SK-N-DZ (cell line): ENCODE measurements around the gene NME9. TPM values are rescaled to one million over a fixed set of nuclear protein-coding genes. Genes with fewer than 3 reads are reported as not detected.
"Not testable (repeated sequence)": the region's sequence is repeated elsewhere in the genome, so short reads cannot be mapped to it uniquely, and the experiment has no call there.

ENCODE experiments used
- DNase-seq: peaks from one replicate; pipeline ENCODE4 v3.0.0-alpha.2; 2015; ENCODE audit warnings: low spot score
- polyA plus RNA-seq, 2 experiments: library from polyadenylated mRNA; depleted of rRNA; stranded (reverse); fragments of >200 nt; gene quantifications; 2 replicates each; pipeline ENCODE4 v1.2.3, GENCODE V29; 2014

The NME9 gene
- polyA plus RNA-seq (2014; cell fraction: cytosol; rRNA removed): 0.96 TPM in 1 of 2 replicates, not detected in the other
- 1.5 and 1.7 TPM in 2 replicates for polyA plus RNA-seq (2014; cell fraction: nucleus; rRNA removed)

DNA sequence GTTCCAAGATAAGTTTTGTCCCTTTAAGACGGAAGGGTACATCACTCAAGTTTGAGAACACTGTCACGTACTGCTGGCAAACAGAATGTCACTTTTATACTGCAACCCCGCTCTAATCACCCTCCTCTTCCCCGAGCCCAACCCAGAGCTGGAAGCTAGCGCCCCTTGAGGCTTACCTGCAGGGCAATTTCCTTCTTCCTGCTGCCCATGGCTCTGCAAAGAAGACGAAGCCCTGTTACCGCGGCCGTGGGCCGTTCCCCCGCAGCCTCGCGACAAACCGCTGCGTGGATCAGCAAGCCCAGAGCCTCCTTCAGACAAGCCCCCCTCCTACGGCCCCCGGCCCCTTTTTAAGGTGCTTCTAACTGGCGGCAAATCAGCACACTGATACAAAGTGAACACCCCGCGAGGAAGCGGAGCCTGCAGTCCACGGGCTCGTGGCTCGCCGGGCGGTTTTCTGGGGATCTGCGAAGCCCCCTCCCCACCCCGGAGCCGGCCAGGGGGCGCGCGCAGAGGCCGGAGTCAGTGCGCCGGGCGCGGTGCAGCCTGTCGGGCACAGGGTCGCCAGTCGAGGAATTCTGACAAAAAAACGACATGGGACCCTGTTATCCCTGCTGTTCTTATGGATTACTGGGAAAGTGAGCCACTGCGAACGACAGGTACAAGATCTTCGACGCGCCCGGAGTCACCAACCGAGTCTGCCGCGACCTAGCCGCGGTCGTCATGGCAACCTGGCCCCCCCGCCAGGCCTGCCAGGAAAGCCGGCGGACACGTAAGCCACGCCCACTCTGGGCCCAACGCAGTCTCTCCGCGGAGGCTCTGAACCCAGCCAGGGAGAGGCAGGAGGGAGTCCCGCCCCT, at the start of gene NME9:
Gene NME9 (minus strand): TSS at position 725 of the 857 bp plus-strand sequence. CDS start 516 bp downstream, at position 209.
- peak; percentile 98 for DNase-seq

DNA sequence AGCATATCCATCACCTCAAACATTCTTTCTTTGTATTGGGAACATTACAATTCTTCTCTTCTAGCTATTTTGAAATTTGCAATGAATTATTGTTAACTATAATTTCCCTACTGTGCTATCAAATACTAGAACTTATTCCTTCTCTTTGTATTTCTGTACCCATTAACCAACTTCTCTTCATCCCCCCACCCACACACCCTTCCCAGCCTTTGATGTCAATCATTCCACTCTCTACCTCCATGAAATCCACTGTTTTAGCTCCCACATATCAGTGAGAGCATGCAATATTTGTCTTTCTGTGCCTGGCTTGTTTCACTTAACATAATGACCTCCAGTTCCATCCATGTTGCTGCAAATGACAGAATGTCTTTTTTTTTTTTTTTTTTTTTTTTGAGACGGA, 49.3 kb upstream of the NME9 start:
- no peak for DNase-seq

DNA sequence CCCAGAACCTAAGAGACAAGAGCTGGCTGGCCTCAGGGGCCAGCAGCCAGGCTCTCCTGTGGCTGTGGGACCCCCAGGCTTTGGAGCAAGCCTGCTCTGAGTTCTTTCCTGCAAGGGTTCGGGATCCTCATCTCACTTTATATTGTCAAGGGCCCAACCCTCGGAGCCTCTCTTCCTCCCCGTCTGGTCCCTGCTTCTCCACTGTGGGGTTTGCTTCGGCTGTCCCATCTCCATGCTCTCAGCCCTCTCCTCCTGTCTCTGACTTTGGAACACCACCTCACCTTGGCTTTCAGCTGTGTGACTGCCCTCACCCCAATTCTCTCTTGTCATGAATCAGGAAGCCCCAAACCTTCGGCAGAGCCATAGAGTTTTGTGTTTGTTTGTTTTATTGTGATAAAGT, 48.7 kb upstream of the NME9 start:
- no peak for DNase-seq

GRCh38 chr3:138377804-138378203, 48.2 kb upstream of the NME9 start:
- DNase-seq: no peak

DNA sequence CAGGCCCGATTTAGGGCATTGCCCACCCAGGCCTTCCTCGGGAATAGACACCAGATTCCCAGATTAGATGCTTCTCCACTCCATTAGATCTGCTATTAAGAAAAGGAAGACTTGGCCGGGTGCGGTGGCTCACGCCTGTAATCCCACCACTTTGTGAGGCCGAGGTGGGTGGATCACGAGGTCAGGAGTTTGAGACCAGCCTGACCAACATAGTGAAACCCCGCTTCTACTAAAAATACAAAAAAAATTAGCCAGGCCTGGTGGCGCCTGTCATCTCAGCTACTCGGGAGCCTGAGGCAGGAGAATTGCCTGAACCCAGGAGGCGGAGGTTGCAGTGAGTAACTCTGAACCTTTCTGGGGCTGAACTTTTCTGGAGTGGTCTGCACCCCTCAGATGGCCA, 47.6 kb upstream of the NME9 start:
- DNase-seq: not testable (repeated sequence)

- no peak for DNase-seq
Measured at GRCh38 chr3:138376663-138377062, 47.0 kb upstream of the NME9 start.

DNA sequence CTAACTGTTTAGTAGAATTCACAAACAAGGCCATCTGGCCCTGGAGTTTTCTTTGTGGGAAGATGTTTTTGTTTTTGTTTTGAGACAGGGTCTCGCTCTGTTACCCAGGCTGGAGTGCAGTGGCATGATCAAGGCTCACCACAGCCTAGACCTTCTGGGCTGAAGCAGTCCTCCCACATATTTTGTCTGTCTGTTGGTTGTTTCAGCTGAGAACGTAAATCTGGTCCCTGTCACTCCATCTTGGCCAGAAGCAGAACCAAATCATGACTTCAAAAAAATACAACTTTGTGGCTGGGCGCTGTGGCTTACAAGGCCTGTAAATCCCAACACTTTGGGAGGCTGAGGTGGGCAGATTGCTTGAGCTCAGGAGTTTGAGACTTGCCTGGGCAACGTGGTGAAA, 45.8 kb upstream of the NME9 start:
- DNase-seq: no peak

DNA sequence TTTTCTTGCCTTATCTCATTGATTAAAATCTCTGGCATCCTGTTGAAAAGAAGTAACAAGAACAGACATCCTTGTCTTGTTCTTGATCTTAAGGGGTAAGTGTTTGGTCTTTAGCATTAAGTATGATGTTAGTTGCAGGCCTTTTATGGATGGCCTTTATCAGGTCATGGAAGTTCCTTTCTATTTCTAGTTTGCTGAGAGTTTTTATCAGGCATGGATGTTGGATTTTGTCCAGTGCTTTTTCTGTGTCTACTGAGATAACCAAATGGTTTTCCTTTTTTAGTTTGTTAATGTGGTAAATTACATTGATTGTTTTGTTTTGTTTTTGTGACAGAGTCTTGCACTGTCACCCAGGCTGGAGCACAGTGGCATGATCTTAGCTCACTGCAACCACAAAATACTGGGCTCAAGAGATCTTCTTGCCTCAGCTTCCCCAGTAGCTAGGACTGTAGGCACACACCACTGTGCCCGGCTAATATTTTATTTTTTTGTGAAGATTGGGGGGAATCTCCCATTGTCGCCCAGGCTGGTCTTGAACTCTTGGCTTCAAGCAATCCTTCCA, 45.0 kb upstream of the NME9 start:
- no peak for DNase-seq

DNA sequence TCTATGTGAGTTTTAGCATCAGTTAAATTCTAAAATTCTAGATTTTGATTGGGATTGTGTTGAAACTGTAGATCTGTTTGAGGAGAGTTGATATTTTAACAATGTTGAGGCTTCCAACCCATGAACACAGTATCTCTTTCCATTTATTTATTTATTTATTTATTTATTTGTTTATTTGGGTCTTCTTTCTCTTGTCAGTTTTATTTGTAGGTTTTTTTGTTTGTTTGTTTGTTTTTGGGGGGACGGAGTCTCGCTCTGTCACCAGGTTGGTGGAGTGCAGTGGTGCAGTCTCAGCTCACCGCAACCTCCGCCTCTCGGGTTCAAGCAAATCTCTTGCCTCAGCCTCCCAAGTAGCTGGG, 44.1 kb upstream of the NME9 start:
- no peak for DNase-seq

GRCh38 chr3:138373087-138373735, 43.6 kb upstream of the NME9 start:
- no peak for DNase-seq

DNA sequence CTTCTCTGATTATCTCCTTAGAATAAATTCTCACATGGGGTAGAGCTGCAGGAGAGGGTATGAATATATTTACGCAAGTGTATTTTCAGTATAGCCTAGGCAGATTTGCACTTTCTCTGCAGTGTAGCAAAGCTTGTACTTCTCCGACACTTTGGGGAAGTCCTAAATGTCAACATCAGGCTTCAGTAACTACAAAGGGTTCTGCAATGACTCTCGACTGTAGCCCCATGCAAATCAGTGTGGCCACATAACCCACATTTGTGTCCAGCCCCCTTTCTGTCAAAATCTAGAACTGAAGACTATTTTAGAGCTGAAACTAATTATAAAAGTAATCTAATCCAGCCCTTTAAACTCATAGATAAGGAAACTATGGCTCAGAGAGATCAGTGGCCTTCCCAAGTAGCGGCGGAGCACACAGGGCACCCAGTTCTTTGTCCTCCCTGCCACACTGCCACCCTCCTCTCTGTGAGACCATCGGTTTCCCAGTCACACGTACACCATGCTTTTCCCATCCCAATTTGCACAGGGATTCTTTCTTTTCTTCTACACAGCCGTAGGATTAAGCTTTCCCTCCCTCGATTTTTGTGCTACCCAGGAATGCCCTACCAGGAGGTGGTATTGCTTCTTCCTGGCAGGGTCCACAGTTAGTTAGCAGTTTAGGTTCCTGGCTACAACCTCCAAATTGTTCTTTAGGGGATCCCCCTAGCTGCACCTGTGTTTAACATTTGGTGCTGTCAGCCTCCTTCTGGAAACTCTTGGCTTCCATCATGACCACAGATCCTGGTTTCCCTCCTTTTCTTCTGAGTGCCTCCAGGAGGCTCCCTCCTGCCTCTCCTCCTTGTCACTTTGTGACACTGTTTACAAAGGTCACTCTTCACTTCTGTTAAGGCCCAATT, 41.7 kb upstream of the NME9 start:
- DNase-seq: no peak

DNA sequence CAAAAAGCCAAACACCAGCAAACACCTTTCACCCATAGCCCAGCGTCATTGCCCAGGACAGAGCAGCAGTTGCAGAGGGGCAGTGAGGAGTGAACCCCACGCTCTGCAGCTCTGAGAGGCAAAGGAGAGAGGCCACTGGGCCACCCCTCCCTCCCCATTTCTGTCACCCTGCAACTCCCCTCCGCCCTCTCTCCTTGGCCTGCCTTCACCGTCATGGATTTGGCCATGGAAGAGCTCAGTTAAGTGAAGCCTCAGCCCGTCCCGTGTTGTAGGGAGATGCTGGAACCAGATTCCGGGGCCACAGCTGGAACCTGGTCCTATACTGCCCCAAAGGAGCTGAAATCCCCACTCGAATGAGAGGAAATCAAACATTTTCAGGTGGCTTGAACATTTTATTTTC, 40.7 kb upstream of the NME9 start:
- no peak for DNase-seq

DNA sequence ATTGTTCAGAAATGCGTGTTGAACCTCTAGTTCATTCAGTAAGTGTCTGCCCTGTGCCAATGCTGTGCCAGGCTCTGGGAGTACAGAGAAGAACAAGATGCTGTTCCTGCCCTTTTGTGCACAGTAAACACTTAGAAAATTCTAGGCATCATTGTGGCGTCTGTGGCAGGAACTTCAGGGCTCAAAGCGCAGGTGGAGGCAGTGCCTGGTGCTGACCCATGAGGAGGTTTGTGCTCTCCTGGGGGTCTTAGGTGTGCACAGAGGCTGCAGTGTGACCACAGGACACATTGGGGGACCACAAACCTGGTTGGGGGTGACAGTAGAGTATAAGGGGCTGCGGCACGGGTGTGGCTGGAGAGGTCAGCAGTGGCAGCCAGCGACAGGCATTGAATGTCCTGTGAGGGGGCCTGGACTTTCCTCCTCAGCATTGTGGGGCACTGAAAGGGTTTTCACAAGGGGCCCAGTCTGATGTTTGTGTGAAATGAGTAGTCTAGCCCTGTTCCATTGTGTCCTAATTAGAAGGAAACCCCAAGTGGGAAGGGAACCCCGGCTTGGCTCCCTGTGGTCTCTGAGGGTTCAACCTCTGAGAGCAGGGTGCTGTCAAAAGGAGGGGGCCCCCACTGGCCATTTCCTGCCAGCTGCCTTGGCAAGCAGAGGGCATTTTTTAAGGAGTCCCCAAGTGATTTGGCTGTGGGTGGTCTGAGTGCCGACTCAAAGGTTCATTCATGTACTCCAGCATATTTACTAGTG, 39.7 kb upstream of the NME9 start:
- no peak for DNase-seq

- no peak for DNase-seq
Measured at GRCh38 chr3:138367911-138368310, 38.3 kb upstream of the NME9 start.

GRCh38 chr3:138367326-138367850, 37.7 kb upstream of the NME9 start:
- no peak for DNase-seq

GRCh38 chr3:138366006-138366759, 36.5 kb upstream of the NME9 start:
- DNase-seq: no peak

GRCh38 chr3:138365253-138365555, 35.6 kb upstream of the NME9 start:
- DNase-seq: no peak

DNA sequence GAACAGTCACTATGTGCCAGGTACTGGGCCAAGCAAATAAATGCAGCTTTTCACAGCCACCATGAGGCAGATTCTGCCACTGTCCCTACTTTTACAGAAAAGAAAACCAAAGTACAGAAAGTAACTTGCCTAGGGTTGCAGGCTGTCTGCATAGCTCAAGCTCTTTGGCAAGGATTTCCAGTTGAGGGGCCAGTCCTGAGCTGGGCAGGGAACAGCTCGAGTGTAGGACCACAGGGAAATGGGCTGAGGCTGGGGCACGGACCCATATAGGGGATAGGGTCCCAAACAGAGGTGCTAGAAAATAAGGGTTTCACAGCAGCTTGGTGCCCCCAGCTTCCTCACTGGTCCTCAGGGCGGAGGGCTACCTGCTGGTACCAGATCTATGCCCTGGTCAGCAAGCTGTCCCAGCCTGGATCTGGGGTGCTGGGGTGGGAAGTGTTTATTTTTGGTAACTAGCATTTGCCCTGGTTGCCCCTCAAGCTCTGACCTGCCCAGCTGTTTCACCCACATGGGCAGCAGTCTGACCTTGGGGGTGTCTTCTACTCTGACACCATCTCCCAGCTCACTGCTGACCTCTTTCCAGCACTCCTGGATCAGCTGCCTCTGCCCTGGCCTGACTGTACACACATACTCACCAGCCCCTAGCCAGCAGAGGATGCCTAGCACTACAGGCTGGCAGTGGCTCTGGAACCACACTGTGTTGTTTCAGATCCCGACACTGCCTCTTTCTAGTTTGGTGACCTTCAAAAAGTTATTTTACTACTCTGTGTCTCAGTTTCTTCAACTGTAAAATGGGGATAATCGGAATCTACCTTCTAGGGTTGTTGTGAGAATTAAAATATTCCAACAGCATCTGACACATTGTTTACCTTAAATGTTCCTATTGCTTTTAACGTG, 35.0 kb upstream of the NME9 start:
- DNase-seq: no peak

DNA sequence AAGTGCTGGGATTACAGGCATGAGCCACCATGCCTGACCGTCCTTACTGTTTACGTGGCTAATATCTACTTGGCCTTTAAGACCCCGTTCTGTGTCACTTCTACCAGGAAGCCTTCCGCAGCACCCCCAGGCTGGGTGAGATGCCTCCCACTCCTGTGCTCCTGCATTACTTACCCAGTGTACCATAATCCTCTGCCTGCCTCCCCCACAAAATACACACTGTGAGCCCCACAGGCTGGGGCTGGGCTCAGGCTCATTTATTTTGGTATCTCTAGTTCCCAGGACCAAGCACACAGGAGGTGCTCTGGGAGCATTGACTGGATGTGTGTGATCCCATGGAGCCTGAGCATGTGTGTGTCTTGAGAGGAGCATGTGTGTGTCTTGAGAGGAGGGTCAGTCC, 33.7 kb upstream of the NME9 start:
- no peak for DNase-seq
